GM23248 (cell line): ENCODE measurements around the gene SMARCC2. TPM values are rescaled to one million over a fixed set of nuclear protein-coding genes. Genes with fewer than 3 reads are reported as not detected.
"Not testable (repeated sequence)": the region's sequence is repeated elsewhere in the genome, so short reads cannot be mapped to it uniquely, and the experiment has no call there.

Experiments used
- DNase-seq: peaks from one replicate; pipeline ENCODE4 v3.0.0-alpha.2; 2015
- H2AFZ ChIP-seq: fragments of 200-600 bp; sonication (generic); 2 replicates; pipeline ENCODE4 v1.6.1; 2016; ENCODE audit warnings: antibody characterized with exemption
- H3F3A ChIP-seq: fragments of 200-600 bp; sonication (generic); 2 replicates; pipeline ENCODE4 v1.6.1; 2016; ENCODE audit warnings: mild to moderate bottlenecking, antibody characterized with exemption, mixed run types; ENCODE audit not compliant: insufficient read depth
- H3K27ac ChIP-seq: fragments of 200-600 bp; sonication (generic); 2 replicates; pipeline ENCODE4 v1.5.1; 2016; ENCODE audit warnings: mild to moderate bottlenecking
- H3K27me3 ChIP-seq: fragments of 200-600 bp; sonication (generic); replicated peaks from 2 replicates; pipeline ENCODE4 v1.6.1; 2016; ENCODE audit warnings: mild to moderate bottlenecking; ENCODE audit not compliant: insufficient read depth
- H3K36me3 ChIP-seq: fragments of 200-600 bp; sonication (generic); 2 replicates; pipeline ENCODE4 v1.6.1; 2016; ENCODE audit warnings: low read depth, mild to moderate bottlenecking
- H3K4me1 ChIP-seq: fragments of 200-600 bp; sonication (generic); 2 replicates; pipeline ENCODE4 v1.6.1; 2016; ENCODE audit warnings: mild to moderate bottlenecking; ENCODE audit not compliant: insufficient read depth
- H3K4me2 ChIP-seq: fragments of 200-600 bp; sonication (generic); one replicate; pipeline ENCODE4 v1.6.1; 2016; ENCODE audit warnings: mild to moderate bottlenecking; ENCODE audit not compliant: unreplicated experiment
- H3K4me3 ChIP-seq: fragments of 200-600 bp; sonication (generic); 2 replicates; pipeline ENCODE4 v1.5.1; 2016; ENCODE audit warnings: mild to moderate bottlenecking
- H3K79me2 ChIP-seq: fragments of 200-600 bp; sonication (generic); 2 replicates; pipeline ENCODE4 v1.6.1; 2016; ENCODE audit warnings: mild to moderate bottlenecking; ENCODE audit not compliant: insufficient read depth
- H3K9ac ChIP-seq: fragments of 200-600 bp; sonication (generic); 2 replicates; pipeline ENCODE4 v1.6.1; 2016; ENCODE audit warnings: mild to moderate bottlenecking
- H3K9me2 ChIP-seq: fragments of 200-600 bp; sonication (generic); 2 replicates; pipeline ENCODE4 v1.6.1; 2016; ENCODE audit warnings: mixed run types, mild to moderate bottlenecking, moderate library complexity; ENCODE audit not compliant: insufficient read depth
- H3K9me3 ChIP-seq: fragments of 200-600 bp; sonication (generic); one replicate; pipeline ENCODE4 v1.6.1; 2017; ENCODE audit warnings: low read depth
- H4K20me1 ChIP-seq: fragments of 200-600 bp; sonication (generic); 2 replicates; pipeline ENCODE4 v1.6.0; 2016; ENCODE audit not compliant: insufficient read depth
- EZH2 ChIP-seq: fragments of 200-600 bp; sonication (generic); IDR thresholded peaks from 2 replicates; pipeline ENCODE4 v1.6.1; 2018; ENCODE audit warnings: antibody characterized with exemption, mild to moderate bottlenecking; ENCODE audit not compliant: insufficient read depth, poor library complexity, severe bottlenecking
- EZH2phosphoT487 ChIP-seq: fragments of 200-600 bp; sonication (generic); IDR thresholded peaks from 2 replicates; pipeline ENCODE4 v1.6.1; 2018; ENCODE audit warnings: antibody characterized with exemption, moderate library complexity, mild to moderate bottlenecking, low read depth; ENCODE audit not compliant: insufficient read depth
- WGBS, 2 experiments: methylation state at CpG; one replicate each; pipeline ENCODE4 v1.1.6; 2015 to 2017; ENCODE audit warnings: low lambda C conversion rate in 2 of 2, low coverage in 1 of 2; ENCODE audit errors: missing lambda C conversion rate in 2 of 2; 5-methylcytosine and 5-hydroxymethylcytosine counted together
- in situ Hi-C: fragments of 300-500 bp; cut with MboI; formaldehyde crosslinking; loops from 2 replicates; pipeline ENCODE4 v1.15.0; 2020
- polyA plus RNA-seq: library from polyadenylated mRNA; unstranded; fragments of >200 nt; fragmentation: Nextera tagmentation; extraction: Ambion mirVana; gene quantifications from 2 replicates; pipeline ENCODE4 v1.2.1, GENCODE V29; 2016
- total RNA-seq: library from RNA; depleted of rRNA; stranded (reverse); fragments of >200 nt; shearing (Covaris generic); gene quantifications from 2 replicates; pipeline ENCODE4 v1.2.3, GENCODE V29; 2014

Gene SMARCC2
- total and polyA plus RNA-seq, 2 experiments from 2014 or later: 34.0 to 64.3 TPM

DNA sequence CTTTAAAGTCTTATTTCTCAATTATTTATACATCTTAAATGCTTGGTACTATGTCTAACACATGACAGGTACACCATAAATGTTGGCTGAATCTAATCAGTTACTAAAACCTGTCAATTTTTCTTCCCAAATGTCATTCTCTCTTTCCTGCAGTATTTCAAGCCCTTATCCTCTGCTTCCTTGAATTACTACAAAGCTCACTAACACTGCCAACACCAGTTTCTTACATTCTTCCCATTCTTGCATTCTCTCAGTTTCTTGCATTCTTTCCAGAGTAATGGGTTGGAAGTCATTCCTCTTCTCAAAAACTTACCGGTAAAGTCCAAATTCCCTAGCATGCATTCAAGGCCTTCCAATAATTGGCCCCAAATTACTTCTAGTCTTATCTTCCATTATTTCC lies 9.6 kb upstream of the SMARCC2 start:
- Histone ChIP-seq H3K4me1 (peaks cover 13% of the 10 kb centered on the region), H3F3A (peaks cover 47% of the 10 kb centered on the region), H3K9me3 (no peaks in the 10 kb centered on the region), H3K27ac (no peak overlapping the region), H3K9me2 (no peaks in the 10 kb centered on the region), H3K4me3 (no peak overlapping the region), H3K9ac (no peak overlapping the region), H3K79me2 (no peaks in the 10 kb centered on the region), H3K4me2 (no peak overlapping the region), H4K20me1 (no peaks in the 10 kb centered on the region), H3K36me3 (0 out of 2 replicates have a peak, but pooled peaks cover 1% of the 10 kb centered on the region), H3K27me3 (no peaks in the 10 kb centered on the region), H2AFZ (no peak overlapping the region)
- TF ChIP-seq EZH2 (no peak), EZH2phosphoT487 (no peak)
- in situ Hi-C loops: no loop called here
- 20 to 29% methylated on average over 1 of the region's 1 CpG for WGBS, 2 experiments
- no peak for DNase-seq

DNA sequence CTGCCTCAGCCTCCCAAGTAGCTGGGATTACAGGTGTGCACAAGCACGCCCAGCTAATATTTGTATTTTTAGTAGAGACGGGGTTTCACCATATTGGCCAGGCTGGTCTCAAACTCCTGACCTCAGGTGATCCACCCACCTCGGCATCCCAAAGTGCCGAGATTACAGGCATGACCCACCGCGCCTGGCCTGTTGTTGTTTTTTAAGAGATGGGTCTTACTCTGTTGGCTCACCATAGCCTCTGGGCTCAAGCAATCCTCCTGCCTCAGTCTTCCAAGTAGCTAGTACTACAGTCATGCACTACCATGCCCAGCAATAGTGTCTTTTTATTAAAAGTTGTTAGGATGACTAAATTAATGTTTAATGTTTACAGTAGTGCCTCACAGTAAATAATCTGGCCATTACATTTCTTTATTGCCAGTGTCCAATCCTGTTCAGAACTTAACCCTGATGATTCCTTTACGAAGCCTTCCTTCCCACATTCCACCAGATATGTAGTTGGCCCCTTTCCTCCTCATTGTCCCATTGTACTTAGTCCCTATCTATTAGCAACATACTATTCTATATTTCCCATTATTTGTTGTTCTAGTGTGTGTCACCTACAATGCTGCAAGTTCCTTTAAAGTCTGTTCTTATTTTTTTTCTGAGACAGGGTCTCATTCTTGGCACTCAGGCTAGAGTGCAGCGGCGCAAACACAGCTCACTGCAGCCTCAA lies 8.8 kb upstream of the SMARCC2 start:
- peaks cover 47% of the 10 kb centered on the region for H3F3A ChIP-seq
- no peak overlapping the region for H3K4me2 ChIP-seq
- no peak overlapping the region for H2AFZ ChIP-seq
- no peaks in the 10 kb centered on the region for H3K36me3 ChIP-seq
- H3K27me3 ChIP-seq: no peaks in the 10 kb centered on the region
- no peak for DNase-seq
- H3K9ac ChIP-seq: no peak overlapping the region
- H3K4me3 ChIP-seq: no peak overlapping the region
- no peaks in the 10 kb centered on the region for H3K79me2 ChIP-seq
- H4K20me1 ChIP-seq: no peaks in the 10 kb centered on the region
- H3K4me1 ChIP-seq: peaks cover 13% of the 10 kb centered on the region
- H3K9me3 ChIP-seq: no peaks in the 10 kb centered on the region
- no peak for TF ChIP-seq EZH2
- whole genome bisulfite sequencing, 2 experiments: 93 to 94% methylated on average over 9 of the region's 9 CpGs
- no peak overlapping the region for H3K27ac ChIP-seq
- H3K9me2 ChIP-seq: no peaks in the 10 kb centered on the region
- in situ Hi-C loops: no loop called here

DNA sequence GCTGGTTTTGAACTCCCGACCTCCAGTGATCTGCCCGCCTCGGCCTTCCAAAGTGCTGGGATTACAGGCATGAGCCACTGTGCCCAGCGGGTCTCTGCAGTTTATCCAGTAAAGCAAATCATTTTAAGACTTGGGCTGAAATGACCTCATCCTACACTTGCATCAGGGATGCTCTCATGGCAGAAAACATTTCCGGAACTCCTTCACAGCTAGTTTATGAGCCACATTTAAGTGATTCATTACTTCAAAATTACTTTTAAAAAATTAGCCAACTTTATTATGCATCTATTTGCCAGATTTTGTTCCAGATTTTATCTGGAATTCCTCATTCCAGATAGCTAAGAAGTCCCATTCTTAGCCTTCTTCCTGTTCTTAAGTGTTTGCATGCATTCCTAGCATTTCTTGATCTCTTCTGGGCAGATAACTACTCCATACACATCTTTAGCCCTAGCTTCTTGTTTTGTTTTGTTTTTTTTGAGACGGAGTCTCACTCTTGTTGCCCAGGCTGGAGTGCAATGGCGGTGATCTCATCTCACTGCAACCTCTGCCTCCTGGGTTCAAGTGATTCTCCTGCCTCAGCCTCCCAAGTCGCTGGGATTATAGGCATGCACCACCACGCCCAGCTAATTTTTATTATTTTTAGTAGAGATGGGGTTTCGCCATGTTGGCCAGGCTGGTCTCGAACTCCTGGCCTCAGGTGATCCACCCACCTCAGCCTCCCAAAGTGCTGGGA lies 7.7 kb upstream of the SMARCC2 start:
- H3K9ac ChIP-seq, H4K20me1 ChIP-seq, H3K9me3 ChIP-seq, H3K9me2 ChIP-seq, H3K27me3 ChIP-seq, in situ Hi-C loops, H3K79me2 ChIP-seq, H2AFZ ChIP-seq, H3K4me3 ChIP-seq, H3K36me3 ChIP-seq: not testable (repeated sequence)
- peak; percentile 96 for DNase-seq
- H3K4me1 ChIP-seq: peaks cover 13% of the 10 kb centered on the region
- H3K4me2 ChIP-seq: peak overlapping the region; percentile 0
- peaks cover 41% of the 10 kb centered on the region for H3F3A ChIP-seq
- peak overlapping the region; percentile 61 for H3K27ac ChIP-seq
- TF ChIP-seq EZH2phosphoT487: peak; percentile 42; the same call in 1 of the 2 replicates
- 29 to 31% methylated on average over 11 of the region's 11 CpGs for WGBS, 2 experiments

DNA sequence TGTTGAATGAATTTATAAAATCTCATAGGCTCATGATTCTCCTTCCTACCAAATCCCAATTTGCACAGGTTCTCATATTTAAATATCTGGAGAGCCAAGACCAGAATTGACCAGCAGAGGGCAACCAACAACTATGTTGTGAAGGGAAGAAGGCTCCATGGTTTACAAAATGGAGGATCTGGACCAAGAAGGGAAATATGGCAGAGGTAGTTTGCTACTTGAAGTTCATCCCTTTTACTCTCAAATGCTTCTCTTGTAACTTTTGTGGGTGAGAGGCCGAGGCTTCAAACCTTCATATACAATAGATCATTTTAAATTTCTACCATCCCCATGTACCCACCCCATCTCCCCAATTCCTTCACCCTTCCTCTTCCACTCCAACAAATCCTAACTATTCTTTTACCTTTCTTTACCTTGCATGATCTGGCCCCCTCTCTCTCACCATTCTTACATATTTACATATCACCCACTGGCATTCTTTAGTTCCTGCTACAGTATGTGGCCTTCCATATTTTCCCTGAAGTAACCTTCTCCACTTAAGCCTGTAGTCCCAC lies 3.8 kb upstream of the SMARCC2 start:
- no peaks in the 10 kb centered on the region for H3K36me3 ChIP-seq
- no peaks in the 10 kb centered on the region for H4K20me1 ChIP-seq
- peaks cover 25% of the 10 kb centered on the region for H3F3A ChIP-seq
- H3K4me1 ChIP-seq: peaks cover 4% of the 10 kb centered on the region; the same call in 1 of the 2 replicates
- H3K27ac ChIP-seq: no peak overlapping the region
- H3K27me3 ChIP-seq: no peaks in the 10 kb centered on the region
- in situ Hi-C loops: no loop called here
- no peak overlapping the region for H3K9ac ChIP-seq
- DNase-seq: peak; percentile 90
- WGBS, 2 experiments: 0% methylated on average over 1 of the region's 1 CpG
- H3K79me2 ChIP-seq: peaks cover 12% of the 10 kb centered on the region
- no peak overlapping the region for H3K4me3 ChIP-seq
- H3K9me2 ChIP-seq: no peaks in the 10 kb centered on the region
- TF ChIP-seq EZH2phosphoT487 (no peak), EZH2 (no peak)
- no peak overlapping the region for H3K4me2 ChIP-seq
- H2AFZ ChIP-seq: peak overlapping the region; percentile 91
- H3K9me3 ChIP-seq: no peaks in the 10 kb centered on the region
